Vagina (tissue), 2 donors: ENCODE data around the gene GSTM2.

Experiments used
- POLR2A ChIP-seq, 2 donors: fragments of 450-650 bp; IDR thresholded peaks; one replicate each; pipeline ENCODE4 v1.6.1; 2017; ENCODE audit warnings: antibody characterized with exemption in 2 of 2, mild to moderate bottlenecking in 2 of 2, moderate library complexity in 2 of 2
- POLR2AphosphoS5 ChIP-seq, 2 donors: sonication (generic); formaldehyde crosslinking; IDR thresholded peaks; one replicate each; pipeline ENCODE4 v1.9.0; 2017; ENCODE audit warnings: antibody characterized with exemption in 2 of 2, mild to moderate bottlenecking in 2 of 2, low read depth in 1 of 2; ENCODE audit not compliant: insufficient read depth in 1 of 2
- TF ChIP-seq, protein P1 (sequence below), 3 experiments: fragments of 450-650 bp in 2 of 3; fragments of 200-600 bp in 1 of 3; sonication (generic) in 1 of 3; IDR thresholded peaks; one replicate each; pipeline ENCODE4 v1.5.1; 2017 to 2019; ENCODE audit warnings: antibody characterized with exemption in 3 of 3, mild to moderate bottlenecking in 2 of 3, moderate library complexity in 2 of 3

DNA sequence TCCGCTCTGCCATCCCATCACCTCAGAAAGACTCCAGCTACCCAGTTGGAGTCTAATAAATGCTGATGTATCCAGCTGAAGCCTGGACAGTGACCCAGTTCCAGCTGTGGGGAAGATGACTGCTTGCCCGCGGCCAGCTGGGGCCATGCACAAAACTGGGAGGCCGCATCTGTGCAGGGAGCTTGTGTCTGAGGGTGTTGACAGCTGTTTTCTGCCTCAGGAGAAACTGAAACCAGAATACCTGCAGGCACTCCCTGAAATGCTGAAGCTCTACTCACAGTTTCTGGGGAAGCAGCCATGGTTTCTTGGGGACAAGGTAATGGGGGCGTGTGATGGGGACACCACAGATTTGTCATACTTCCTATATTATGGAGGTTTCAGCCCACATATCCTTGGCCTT is 3.2 kb downstream of the GSTM2 start:
- TF ChIP-seq, protein P1, sequence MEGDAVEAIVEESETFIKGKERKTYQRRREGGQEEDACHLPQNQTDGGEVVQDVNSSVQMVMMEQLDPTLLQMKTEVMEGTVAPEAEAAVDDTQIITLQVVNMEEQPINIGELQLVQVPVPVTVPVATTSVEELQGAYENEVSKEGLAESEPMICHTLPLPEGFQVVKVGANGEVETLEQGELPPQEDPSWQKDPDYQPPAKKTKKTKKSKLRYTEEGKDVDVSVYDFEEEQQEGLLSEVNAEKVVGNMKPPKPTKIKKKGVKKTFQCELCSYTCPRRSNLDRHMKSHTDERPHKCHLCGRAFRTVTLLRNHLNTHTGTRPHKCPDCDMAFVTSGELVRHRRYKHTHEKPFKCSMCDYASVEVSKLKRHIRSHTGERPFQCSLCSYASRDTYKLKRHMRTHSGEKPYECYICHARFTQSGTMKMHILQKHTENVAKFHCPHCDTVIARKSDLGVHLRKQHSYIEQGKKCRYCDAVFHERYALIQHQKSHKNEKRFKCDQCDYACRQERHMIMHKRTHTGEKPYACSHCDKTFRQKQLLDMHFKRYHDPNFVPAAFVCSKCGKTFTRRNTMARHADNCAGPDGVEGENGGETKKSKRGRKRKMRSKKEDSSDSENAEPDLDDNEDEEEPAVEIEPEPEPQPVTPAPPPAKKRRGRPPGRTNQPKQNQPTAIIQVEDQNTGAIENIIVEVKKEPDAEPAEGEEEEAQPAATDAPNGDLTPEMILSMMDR (IDR thresholded peaks at IDR 0.05): no peak
- TF ChIP-seq POLR2A (IDR thresholded peaks at IDR 0.05) (no peak), POLR2AphosphoS5 (IDR thresholded peaks at IDR 0.05; ENCODE audit: insufficient read depth in 1 of 2, low read depth in 1 of 2) (no peak)
